NCI-H2227 (cell line): ENCODE measurements around the gene PEX3.

Experiments used
- DNase-seq: peaks from one replicate; lab custom pipeline; 2025; ENCODE audit not compliant: unreplicated experiment; lab: John Stamatoyannopoulos, UW

Gene PEX3, protein sequence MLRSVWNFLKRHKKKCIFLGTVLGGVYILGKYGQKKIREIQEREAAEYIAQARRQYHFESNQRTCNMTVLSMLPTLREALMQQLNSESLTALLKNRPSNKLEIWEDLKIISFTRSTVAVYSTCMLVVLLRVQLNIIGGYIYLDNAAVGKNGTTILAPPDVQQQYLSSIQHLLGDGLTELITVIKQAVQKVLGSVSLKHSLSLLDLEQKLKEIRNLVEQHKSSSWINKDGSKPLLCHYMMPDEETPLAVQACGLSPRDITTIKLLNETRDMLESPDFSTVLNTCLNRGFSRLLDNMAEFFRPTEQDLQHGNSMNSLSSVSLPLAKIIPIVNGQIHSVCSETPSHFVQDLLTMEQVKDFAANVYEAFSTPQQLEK

DNA sequence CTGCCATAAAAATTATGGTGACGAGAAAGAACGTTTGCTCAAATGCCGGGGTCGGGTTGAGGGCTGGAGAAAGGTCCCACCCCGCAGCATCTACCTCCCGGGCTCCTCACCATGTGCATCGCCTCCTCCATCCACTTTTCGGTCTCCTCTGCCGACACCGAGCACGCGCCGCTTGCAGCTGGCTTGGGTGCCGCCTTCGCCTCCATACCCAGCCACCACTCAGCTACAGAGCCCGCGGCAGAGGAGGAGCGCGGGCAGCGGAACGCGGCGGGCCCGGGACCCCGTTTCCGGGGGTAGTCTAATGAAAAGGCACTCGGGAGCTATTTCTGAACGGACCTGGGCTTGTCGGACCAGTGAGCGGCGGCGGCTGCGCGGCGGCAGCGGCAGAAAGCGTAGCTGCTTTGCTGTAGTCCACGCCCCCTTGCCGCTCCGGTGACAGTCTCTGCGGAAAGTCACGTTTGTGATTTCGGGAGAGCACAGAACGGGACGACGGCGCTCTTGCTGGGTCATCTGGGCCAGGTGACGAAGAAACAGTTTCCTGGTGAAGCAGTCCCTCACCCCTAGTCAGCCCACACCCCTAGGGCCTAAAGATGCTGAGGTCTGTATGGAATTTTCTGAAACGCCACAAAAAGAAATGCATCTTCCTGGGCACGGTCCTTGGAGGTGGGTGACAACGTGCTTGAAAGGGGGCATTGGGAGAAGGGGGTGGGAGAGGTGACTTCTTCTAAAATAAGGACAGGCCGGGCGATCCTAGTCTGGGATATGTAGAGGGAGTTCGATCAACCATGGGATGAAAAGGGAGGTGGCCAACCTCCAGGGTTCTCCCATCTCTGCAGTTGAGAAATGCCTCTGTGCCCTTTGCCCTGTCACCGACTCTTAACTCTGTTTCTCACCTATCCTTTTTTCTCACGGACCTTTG lies at the start of gene PEX3, which contains the start of gene ADAT2:
PEX3 (plus strand) TSS at position 353 of the 919 bp plus-strand sequence; CDS start at position 591, 238 bp downstream.
ADAT2 (minus strand) TSS at position 243 of the 919 bp plus-strand sequence; CDS start at position 206, 37 bp downstream.
- peak; percentile 92 for DNase-seq

- DNase-seq = no peak
These were observed 49.5 kb upstream of the PEX3 start for GRCh38 chr6:143401068-143401446.

- no peak for DNase-seq
These were observed 48.8 kb upstream of the PEX3 start for GRCh38 chr6:143401636-143402370.

DNA sequence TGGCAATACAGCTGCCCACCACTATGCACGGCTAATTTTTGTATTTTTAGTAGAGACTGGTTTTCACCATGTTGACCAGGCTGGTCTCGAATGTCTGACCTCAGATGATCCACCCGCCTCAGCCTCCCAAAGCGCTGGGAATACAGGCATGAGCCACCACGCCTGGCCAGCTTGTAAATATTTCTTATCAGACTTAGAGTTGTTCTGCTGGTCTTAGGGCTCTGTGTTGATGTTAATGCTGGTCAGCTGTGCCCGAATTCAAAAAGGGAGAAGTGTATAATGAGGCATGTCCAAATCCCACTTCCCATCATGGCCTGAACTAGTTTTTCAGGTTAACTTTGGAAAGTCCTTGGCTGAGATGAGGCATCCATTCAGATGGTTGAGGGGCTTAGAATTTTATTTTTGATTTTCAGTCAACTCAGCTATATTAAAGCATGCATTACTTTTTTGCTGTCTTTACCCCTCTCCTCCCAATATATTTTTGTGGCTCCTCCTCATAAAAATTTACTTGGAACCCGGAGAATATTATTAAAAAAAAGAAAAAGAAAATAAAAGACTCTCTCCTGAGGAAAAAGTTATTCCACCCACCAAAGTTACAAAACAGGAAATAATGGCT lies 47.8 kb upstream of the PEX3 start:
- no peak for DNase-seq

- no peak for DNase-seq
These were observed 45.0 kb upstream of the PEX3 start for GRCh38 chr6:143405373-143406154.

- no peak for DNase-seq
These were observed 43.9 kb upstream of the PEX3 start for GRCh38 chr6:143406673-143407072.

DNA sequence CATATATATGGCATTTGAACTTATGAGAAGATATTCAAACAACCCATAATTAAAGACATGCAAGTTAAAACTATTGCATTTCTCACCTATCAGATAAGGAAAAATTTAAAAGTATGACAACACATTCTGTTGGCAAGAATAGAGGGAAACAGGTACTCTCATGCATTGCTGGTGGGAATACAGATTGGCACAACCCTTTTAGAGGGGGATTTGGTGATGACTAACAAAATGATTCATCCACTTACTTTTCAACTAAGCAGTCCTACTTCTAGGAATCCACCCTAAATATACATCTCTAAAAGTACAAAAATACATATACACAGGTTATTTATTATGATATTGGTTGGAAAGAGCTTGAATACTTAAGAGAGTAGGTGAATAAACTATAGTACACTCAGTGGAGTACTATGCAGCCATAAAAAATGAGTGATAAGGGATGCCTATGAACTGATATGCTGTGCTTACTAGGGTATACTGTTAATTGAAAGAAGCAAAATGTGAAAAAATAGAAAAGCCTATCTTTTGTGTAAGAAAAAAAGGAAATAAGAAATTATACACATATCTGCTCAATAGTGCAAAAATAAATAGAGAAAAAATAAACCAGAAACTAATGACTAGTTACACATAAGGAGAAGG lies 42.3 kb upstream of the PEX3 start:
- no peak for DNase-seq

DNA sequence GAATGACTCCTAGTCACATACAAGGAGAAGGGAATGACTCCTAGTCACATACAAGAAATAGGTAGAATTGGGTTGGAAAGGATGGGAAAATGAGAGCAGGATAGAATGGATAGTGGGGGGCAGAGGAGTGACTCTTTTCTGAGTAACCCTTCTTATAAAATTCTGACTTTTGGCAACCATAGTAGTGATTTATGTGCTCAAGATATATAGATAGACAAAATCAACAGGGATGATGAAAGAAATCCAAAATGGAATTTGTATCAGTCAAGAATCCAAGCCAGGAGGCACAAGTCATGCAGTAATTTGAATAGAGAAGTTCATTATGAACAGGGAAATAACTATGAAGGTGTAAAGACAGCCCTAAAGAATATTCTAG lies 41.8 kb upstream of the PEX3 start:
- no peak for DNase-seq

DNA sequence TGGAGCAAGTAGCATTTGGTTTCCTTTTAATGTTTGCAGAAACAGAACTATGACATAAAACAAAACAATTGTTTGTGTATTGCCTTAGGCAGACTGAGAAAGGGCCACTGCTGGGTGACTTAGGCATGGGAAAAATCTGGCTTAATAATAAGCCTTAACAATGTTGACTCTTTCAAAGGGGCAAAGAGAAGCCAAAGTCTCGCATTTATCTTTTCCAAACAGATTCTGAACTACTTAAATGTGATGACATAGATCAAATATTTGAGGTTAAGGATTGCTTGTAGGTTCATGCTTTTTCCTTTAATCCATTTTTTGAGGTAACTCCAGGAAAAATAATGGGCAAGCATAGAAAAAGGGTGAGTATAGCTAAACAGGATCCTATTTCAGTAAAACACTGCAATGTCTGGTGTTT lies 39.7 kb upstream of the PEX3 start:
- DNase-seq = no peak

DNA sequence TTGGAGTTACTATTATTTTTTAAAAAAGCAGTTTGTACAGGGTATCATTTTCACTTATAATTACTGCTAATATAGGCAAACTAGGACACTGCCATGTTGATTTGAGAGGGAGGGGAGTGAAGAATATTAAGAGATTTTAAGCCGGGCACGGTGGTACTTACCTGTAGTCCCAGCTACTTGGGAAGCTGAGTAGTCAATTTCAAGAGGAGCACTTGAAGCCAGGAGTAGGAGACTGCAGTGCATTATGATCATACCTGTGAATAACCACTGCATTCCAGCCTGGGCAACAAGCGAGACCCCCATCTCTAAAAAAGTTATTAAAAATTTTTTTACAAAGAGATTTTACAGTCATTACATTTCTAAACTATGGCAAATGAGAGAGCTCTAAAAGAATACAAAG lies 35.8 kb upstream of the PEX3 start:
- DNase-seq = no peak

DNA sequence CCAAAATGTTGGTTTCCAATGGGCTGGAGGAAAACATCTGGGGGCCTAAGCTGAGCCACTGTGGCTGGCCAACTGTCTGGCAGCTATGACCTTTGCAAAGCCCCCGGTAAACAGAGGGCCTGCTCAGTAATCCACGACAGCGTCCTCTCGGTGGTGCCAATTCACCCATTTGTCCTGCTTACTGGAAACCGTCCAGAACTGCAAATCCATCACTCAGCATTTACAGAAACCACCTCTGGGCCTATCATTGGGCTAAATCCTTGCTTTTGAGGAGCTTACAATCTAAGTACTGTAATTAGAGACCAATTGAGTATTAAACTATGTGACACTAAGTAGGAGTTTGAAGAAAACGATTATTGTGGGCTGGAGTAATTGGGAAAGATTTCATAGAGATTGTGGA lies 31.1 kb upstream of the PEX3 start:
- DNase-seq = no peak

GRCh38 chr6:143426026-143426425 lies 24.6 kb upstream of the PEX3 start:
- DNase-seq = no peak

DNA sequence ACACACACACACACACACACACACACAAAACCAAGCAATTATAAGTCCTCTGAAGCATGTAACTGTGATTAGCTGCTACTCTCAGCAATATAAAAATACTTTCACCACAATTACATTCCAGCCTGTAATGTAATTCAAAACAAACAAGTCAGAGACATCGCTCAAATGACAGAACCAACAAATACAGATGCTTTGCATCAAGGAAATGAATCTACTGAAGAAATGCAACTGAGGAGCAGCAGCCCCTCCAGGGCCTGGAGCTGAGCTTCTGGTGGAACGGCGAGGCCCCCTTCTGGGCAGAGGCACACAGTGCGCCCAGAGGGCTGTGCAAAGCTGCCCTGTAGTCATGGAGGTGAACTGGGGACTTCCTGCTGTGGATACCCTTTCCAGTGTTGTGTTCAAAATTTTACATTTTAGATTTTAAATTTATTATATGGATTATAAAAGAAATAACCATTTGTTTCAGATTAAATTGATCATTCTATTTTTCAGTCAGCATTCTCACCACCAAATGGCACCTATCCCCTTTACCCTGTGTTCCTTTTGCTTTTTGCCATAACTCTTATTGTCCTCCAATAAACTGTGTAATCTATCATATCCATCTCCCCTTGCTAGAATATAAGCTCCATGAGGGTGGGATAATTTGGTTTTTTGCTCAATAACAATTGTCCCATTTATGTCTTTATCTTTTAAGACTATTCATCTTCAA lies 23.3 kb upstream of the PEX3 start:
- peak; percentile 80 for DNase-seq

GRCh38 chr6:143429970-143430369 lies 20.6 kb upstream of the PEX3 start:
- DNase-seq = no peak

- DNase-seq = no peak
These were observed 19.4 kb upstream of the PEX3 start for GRCh38 chr6:143431226-143431625.

- no peak for DNase-seq
These were observed 18.0 kb upstream of the PEX3 start for GRCh38 chr6:143432588-143432987.

DNA sequence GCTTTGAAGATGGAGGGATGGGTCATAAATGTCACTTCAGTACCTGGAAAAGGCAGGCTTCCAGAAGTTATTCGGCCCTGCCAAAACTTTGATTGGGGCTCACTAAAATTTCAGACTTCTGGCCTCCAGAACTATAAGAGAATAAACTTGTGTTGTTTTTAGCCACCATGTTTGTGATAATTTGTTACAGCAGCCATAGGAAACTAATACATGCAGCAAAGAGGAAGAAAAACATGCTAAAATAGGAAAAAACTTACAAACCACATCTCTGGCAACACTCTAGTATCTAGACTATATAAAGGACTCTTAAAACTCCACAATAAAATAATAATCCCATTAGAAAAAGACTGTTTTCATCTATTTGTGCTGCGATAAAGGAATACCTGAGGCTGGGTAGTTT lies 9.6 kb upstream of the PEX3 start:
- DNase-seq = no peak

- no peak for DNase-seq
These were observed 8.7 kb upstream of the PEX3 start for GRCh38 chr6:143441680-143442545.
